HCT116 (cell line): Measurements from ENCODE around the gene TOMM70. TPM values are rescaled to one million over a fixed set of nuclear protein-coding genes. Genes with fewer than 3 reads are reported as not detected.

Source experiments
- ATAC-seq: fragments of 200-7000 bp; cut with Tn5 transposase; 2 replicates; pipeline ENCODE4 v1.9.1; 2020; ENCODE audit warnings: mild to moderate bottlenecking, moderate library complexity
- BruUV-seq: library from RNA; stranded (reverse); fragments of 400-500 nt; replicated peaks from 2 replicates; lab custom pipeline; 2021; lab: Mats Ljungman, UMichigan
- CTCF ChIA-PET: fragments of 300-600 bp; sonication (Branson Sonifier 250); formaldehyde crosslinking; loops from one replicate; lab custom pipeline; 2021; ENCODE audit warnings: antibody characterized with exemption; lab: Charles Lee
- POLR2A ChIA-PET: fragments of 300-600, 350-600 bp; sonication (Branson Sonifier 250); formaldehyde crosslinking; loops from one replicate; lab custom pipeline; 2021; ENCODE audit warnings: antibody characterized with exemption; lab: Charles Lee
- RAD21 ChIA-PET, 2 experiments: fragments of 300-600 bp; sonication (Branson Sonifier 250); formaldehyde crosslinking; loops; one replicate each; lab custom pipeline; 2023; ENCODE audit warnings: low total read pairs in 2 of 2; ENCODE audit not compliant: uncharacterized antibody in 2 of 2, unreplicated experiment in 2 of 2, low non-redundant PET in 1 of 2; lab: Charles Lee
- DNase-seq: peaks from one replicate; pipeline ENCODE4 v3.0.0-alpha.2; 2010; ENCODE audit warnings: low read depth, low spot score
- H2AFZ ChIP-seq: fragments of 200-600 bp; shearing (Covaris generic), sonication (generic); 2 replicates; pipeline ENCODE4 v1.6.1; 2017; ENCODE audit warnings: low read depth, mixed run types, mixed read lengths, antibody characterized with exemption, low read length; ENCODE audit not compliant: poor library complexity, severe bottlenecking
- H3K27ac ChIP-seq: 2 replicates; pipeline ENCODE4 v1.5.1; 2012; ENCODE audit warnings: low read depth, low read length
- H3K27me3 ChIP-seq: fragments of 200-600 bp; sonication (generic); 2 replicates; pipeline ENCODE4 v1.6.1; 2016; ENCODE audit warnings: mixed run types, low read length, mixed read lengths; ENCODE audit not compliant: insufficient read depth
- H3K36me3 ChIP-seq, 2 experiments: fragments of 200-500 bp in 1 of 2; fragments of 200-600 bp in 1 of 2; sonication (Bioruptor generic) in 1 of 2; sonication (generic) in 1 of 2; 2 replicates each; pipeline versions ENCODE4 v1.5.1 to v1.6.1; 2014 to 2016; ENCODE audit warnings: low read length in 2 of 2, inconsistent platforms in 1 of 2, mixed read lengths in 1 of 2, mixed run types in 1 of 2; ENCODE audit not compliant: insufficient read depth in 2 of 2, control insufficient read depth in 1 of 2
- H3K4me1 ChIP-seq, 2 experiments: fragments of 200-600 bp in 1 of 2; sonication (generic) in 1 of 2; 2 replicates each; pipeline versions ENCODE4 v1.5.1 to v1.6.1; 2012 to 2017; ENCODE audit warnings: low read length in 2 of 2, inconsistent platforms in 1 of 2, mild to moderate bottlenecking in 1 of 2, mixed read lengths in 1 of 2, mixed run types in 1 of 2, moderate library complexity in 1 of 2; ENCODE audit not compliant: insufficient read depth in 2 of 2, control insufficient read depth in 1 of 2
- H3K4me2 ChIP-seq: fragments of 200-600 bp; sonication (generic); 2 replicates; pipeline ENCODE4 v1.6.1; 2017; ENCODE audit warnings: mixed run types, low read length, mixed read lengths
- H3K4me3 ChIP-seq, 2 experiments: fragments of 200-600 bp in 1 of 2; sonication (generic) in 1 of 2; replicated peaks in 1 of 2; 2 replicates each; pipeline ENCODE4 v1.5.1; 2011 to 2016; ENCODE audit warnings: low read length in 2 of 2, control low read depth in 1 of 2, low read depth in 1 of 2, mild to moderate bottlenecking in 1 of 2, mixed read lengths in 1 of 2, mixed run types in 1 of 2
- H3K79me2 ChIP-seq: fragments of 200-600 bp; sonication (generic); 2 replicates; pipeline ENCODE4 v1.6.1; 2017; ENCODE audit warnings: mild to moderate bottlenecking, mixed run types, low read length, moderate library complexity, mixed read lengths; ENCODE audit not compliant: insufficient read depth
- H3K9ac ChIP-seq: fragments of 200-600 bp; sonication (generic); 2 replicates; pipeline ENCODE4 v1.6.1; 2016; ENCODE audit warnings: low read length, mixed read lengths
- H3K9me2 ChIP-seq: fragments of 200-600 bp; sonication (generic), shearing (Covaris generic); 2 replicates; pipeline ENCODE4 v1.6.1; 2017; ENCODE audit warnings: mixed run types, mild to moderate bottlenecking, moderate library complexity; ENCODE audit not compliant: insufficient read depth
- H3K9me3 ChIP-seq, 2 experiments: fragments of 200-500 bp in 1 of 2; fragments of 200-600 bp in 1 of 2; sonication (Bioruptor generic) in 1 of 2; sonication (generic) in 1 of 2; 2 replicates each; pipeline ENCODE4 v1.6.1; 2014 to 2017; ENCODE audit warnings: low read length in 2 of 2, mixed read lengths in 2 of 2, inconsistent platforms in 1 of 2, low read depth in 1 of 2, mild to moderate bottlenecking in 1 of 2, mixed run types in 1 of 2, moderate library complexity in 1 of 2; ENCODE audit not compliant: control insufficient read depth in 1 of 2, insufficient read depth in 1 of 2
- H4K20me1 ChIP-seq: fragments of 200-600 bp; sonication (generic), shearing (Covaris generic); 2 replicates; pipeline ENCODE4 v1.6.1; 2017; ENCODE audit warnings: mixed run types, mild to moderate bottlenecking, moderate library complexity; ENCODE audit not compliant: insufficient read depth
- ATF3 ChIP-seq: IDR thresholded peaks from 2 replicates; pipeline ENCODE4 v1.6.1; 2012
- CEBPB ChIP-seq: IDR thresholded peaks from 2 replicates; pipeline ENCODE4 v1.6.1; 2012; ENCODE audit warnings: low read depth
- CTCF ChIP-seq, 3 experiments: fragments of 200-600 bp in 1 of 3; sonication (generic) in 1 of 3; IDR thresholded peaks in 2 of 3; conservative IDR thresholded peaks in 1 of 3; 2 replicates each; pipeline ENCODE4 v1.5.1; 2012 to 2017; ENCODE audit warnings: low read depth in 2 of 3, low read length in 2 of 3, antibody characterized with exemption in 1 of 3, borderline replicate concordance in 1 of 3, control low read depth in 1 of 3, mild to moderate bottlenecking in 1 of 3, mixed read lengths in 1 of 3, mixed run types in 1 of 3, moderate library complexity in 1 of 3; ENCODE audit not compliant: insufficient read depth in 1 of 3
- EGR1 ChIP-seq: IDR thresholded peaks from 2 replicates; pipeline ENCODE4 v1.6.1; 2012; ENCODE audit warnings: low read depth
- FOSL1 ChIP-seq: IDR thresholded peaks from 2 replicates; pipeline ENCODE4 v1.6.1; 2012; ENCODE audit warnings: low read depth
- JUND ChIP-seq: IDR thresholded peaks from 2 replicates; pipeline ENCODE4 v1.6.1; 2012
- POLR2AphosphoS5 ChIP-seq: IDR thresholded peaks from 2 replicates; pipeline ENCODE4 v1.6.1; 2011; ENCODE audit warnings: mild to moderate bottlenecking, low read depth, low read length, moderate library complexity
- RAD21 ChIP-seq: IDR thresholded peaks from 2 replicates; pipeline ENCODE4 v1.6.1; 2012; ENCODE audit warnings: low read depth, mild to moderate bottlenecking
- REST ChIP-seq: IDR thresholded peaks from 2 replicates; pipeline ENCODE4 v1.6.1; 2012; ENCODE audit warnings: low read depth
- SIN3A ChIP-seq: IDR thresholded peaks from 2 replicates; pipeline ENCODE4 v1.6.1; 2012; ENCODE audit warnings: low read depth
- SP1 ChIP-seq: IDR thresholded peaks from 2 replicates; pipeline ENCODE4 v1.6.1; 2012; ENCODE audit warnings: low read depth
- SRF ChIP-seq: IDR thresholded peaks from 2 replicates; pipeline ENCODE4 v1.6.1; 2012; ENCODE audit warnings: low read depth
- YY1 ChIP-seq: IDR thresholded peaks from 2 replicates; pipeline ENCODE4 v1.6.1; 2011; ENCODE audit warnings: low read length, low read depth, moderate library complexity, mild to moderate bottlenecking; ENCODE audit not compliant: insufficient replicate concordance; ENCODE audit errors: extremely low read depth
- ZBTB33 ChIP-seq: IDR thresholded peaks from 2 replicates; pipeline ENCODE4 v1.6.1; 2011; ENCODE audit warnings: mild to moderate bottlenecking, low read length, moderate library complexity; ENCODE audit not compliant: insufficient replicate concordance; ENCODE audit errors: extremely low read depth
- ZNF274 ChIP-seq: fragments of 200-500 bp; sonication (Bioruptor generic); IDR thresholded peaks from 2 replicates; pipeline ENCODE4 v1.6.1; 2014; ENCODE audit warnings: mild to moderate bottlenecking, low read depth, low read length, inconsistent platforms
- intact Hi-C: fragments of 100-400 bp; cut with micrococcal nuclease; formaldehyde crosslinking; loops from 2 replicates; pipeline ENCODE4 v1.10.0; 2022
- total RNA-seq: library from RNA; stranded (reverse); gene quantifications from one replicate; pipeline ENCODE4 v1.2.1, GENCODE V29; 2021; ENCODE audit not compliant: unreplicated experiment

The TOMM70 gene
- total RNA-seq, 1 experiment from 2014 or later, result 54.9 TPM

GRCh38 chr3:100374521-100374920 is 26.4 kb downstream of the TOMM70 start:
- H3K9me3 ChIP-seq, result no peaks in the 10 kb centered on the region
- ChIA-PET CTCF (no interaction called here), RAD21 (no interaction called here), POLR2A (no interaction called here)
- H3K79me2 ChIP-seq, result no peaks in the 10 kb centered on the region
- H3K4me3 ChIP-seq, result no peak overlapping the region
- intact Hi-C loops, result no loop called here
- TF ChIP-seq CTCF (IDR thresholded peaks at IDR 0.05 in 2 of 3, conservative IDR thresholded peaks at IDR 0.05 in 1 of 3; ENCODE audit: borderline replicate concordance in 1 of 3, insufficient read depth in 1 of 3, low read depth in 2 of 3, low read length in 2 of 3) (no peak), YY1 (no peak), REST (no peak), POLR2AphosphoS5 (no peak), SIN3A (no peak), EGR1 (no peak), SP1 (no peak), FOSL1 (no peak), RAD21 (no peak), JUND (no peak), ZBTB33 (no peak), SRF (no peak), CEBPB (no peak), ZNF274 (no peak), ATF3 (no peak)
- no peaks in the 10 kb centered on the region for H4K20me1 ChIP-seq
- ATAC-seq (no peak), DNase-seq (no peak)
- no peaks in the 10 kb centered on the region for H3K9me2 ChIP-seq
- H3K27me3 ChIP-seq, result no peaks in the 10 kb centered on the region
- BruUV-seq, result no TSS peak
- H3K9ac ChIP-seq, result no peak overlapping the region
- no peak overlapping the region for H3K27ac ChIP-seq
- no peak overlapping the region for H2AFZ ChIP-seq
- peaks cover 34 to 39% of the 10 kb centered on the region in 2 experiments for H3K36me3 ChIP-seq
- H3K4me2 ChIP-seq, result no peak overlapping the region
- H3K4me1 ChIP-seq, result no peaks in the 10 kb centered on the region
